ENCODE measurements around the gene KIFC1.

DNA sequence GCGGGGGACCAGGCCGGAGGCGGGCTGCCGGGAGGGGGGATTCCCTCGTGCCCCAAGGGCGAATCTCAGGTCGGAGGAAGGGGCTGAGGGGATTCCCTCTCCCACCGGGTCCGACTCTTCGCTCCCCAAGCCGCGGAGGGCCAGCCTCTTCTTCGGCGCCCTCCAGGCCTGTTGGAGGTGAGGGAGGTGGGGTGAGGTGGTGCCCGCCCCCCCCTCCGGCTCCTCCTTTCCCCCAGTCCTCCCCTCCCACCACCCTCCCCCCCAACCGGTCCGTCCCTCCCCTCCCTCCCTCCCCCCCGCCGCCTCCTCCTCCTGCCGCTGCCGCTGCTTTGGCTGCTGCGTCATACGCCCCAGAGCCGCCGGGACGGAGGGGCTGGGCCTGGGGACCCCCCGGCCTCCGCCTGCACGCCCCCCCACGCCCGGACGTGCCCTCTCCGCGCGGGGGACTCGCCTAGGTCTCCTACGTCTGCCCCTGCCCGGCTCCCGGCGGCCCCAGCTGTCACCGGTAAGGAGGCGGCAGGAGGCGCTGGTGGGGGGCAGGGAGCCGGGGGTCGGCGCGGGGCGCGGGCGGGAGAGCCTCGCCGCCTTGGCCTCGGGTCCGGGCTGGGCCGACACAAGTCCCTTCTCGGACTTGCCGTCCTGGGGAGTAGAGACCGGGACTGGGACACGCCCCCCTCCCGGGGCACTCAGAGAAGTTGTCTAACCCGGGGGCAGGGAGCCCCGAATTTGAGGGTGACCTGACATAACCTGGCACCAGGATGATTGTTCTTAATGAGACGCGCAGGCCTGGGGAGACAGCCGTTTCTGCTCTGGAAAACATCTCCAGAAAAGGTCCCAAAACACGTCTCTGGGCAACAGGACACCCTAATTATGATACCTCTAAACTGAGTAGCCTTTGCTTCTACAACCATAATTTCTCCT is 19.3 kb downstream of the KIFC1 start, which contains the start of gene PHF1:
- TF ChIP-seq, protein P1, sequence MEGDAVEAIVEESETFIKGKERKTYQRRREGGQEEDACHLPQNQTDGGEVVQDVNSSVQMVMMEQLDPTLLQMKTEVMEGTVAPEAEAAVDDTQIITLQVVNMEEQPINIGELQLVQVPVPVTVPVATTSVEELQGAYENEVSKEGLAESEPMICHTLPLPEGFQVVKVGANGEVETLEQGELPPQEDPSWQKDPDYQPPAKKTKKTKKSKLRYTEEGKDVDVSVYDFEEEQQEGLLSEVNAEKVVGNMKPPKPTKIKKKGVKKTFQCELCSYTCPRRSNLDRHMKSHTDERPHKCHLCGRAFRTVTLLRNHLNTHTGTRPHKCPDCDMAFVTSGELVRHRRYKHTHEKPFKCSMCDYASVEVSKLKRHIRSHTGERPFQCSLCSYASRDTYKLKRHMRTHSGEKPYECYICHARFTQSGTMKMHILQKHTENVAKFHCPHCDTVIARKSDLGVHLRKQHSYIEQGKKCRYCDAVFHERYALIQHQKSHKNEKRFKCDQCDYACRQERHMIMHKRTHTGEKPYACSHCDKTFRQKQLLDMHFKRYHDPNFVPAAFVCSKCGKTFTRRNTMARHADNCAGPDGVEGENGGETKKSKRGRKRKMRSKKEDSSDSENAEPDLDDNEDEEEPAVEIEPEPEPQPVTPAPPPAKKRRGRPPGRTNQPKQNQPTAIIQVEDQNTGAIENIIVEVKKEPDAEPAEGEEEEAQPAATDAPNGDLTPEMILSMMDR (conservative IDR thresholded peaks at IDR 0.05; ENCODE audit: low read depth, low read length): no peak
- no peak for TF ChIP-seq EZH2 (IDR thresholded peaks at IDR 0.05; ENCODE audit: borderline replicate concordance, low read depth, low read length, poor library complexity, severe bottlenecking)
